GM18508 (cell line): ENCODE results near the gene PRKX.
A peak's percentile ranks its signal among the peaks of the same experiment; 100 is the strongest.
"Not testable (repeated sequence)": the region's sequence is repeated elsewhere in the genome, so short reads cannot be mapped to it uniquely, and the experiment has no call there.

ENCODE experiments used
- ATAC-seq: cut with Tn5 transposase; IDR thresholded peaks from one replicate; pipeline ENCODE4 v1.9.1; 2021; ENCODE audit warnings: moderate number of reproducible peaks; ENCODE audit not compliant: insufficient read depth, unreplicated experiment

The PRKX gene

DNA sequence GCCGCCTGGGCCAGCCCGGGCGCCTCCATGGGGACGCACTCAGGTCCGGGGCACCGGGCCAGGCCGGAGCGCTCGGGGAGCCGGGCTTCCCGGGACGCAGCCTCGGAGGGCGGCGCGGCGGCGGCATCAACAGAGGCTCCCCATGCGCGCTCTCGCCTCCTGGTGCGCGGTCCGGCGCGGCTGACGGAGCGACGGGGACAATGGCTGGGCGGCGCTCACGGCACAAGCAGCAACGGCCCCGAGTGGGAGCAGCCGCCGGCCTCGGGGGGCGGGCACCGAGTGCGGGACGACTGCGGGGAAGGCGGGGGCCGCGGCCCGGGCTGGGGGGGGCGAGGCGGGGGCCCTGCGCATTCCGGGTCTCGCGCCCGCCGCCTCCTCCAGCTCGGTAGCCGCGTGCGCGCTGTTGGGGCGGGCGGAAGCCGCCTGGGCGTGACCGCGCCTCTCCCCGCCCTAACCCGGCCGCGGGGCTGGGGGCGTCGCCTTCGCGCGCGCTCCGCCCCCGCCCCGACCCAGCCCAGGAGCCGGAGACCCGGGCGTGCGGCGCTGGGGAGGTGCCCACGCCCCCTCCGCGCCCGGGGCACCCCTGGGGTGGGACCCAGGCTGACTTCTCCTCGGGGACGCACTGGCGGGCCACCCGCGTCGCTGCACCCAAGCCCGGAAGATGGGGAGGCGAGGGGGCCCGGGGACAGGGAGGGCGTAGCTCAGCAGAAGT is at the start of gene PRKX:
Gene PRKX, minus strand, starts transcription at position 425 of the 712 bp plus-strand sequence. Its CDS starts 396 bp downstream, at position 29.
- peak; percentile 44 for ATAC-seq

DNA sequence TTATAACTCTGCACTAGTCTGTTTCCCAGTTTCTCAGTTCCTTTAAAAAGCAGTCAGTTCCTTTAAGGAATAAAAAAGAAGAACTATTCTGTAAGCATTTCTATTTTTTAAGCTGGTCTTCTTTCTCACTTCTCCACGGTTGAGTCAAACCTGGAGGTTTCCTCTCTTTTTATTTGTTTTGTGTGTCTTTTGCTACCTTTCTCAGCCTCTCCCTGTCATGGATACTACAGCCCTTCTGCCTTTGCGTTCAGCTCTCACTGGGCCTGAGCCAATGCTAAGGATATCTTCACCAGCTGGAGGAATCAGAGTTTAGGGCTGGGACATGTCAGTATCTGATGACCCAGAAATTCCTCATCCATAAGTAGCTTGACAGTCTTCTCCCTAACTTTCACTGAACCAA is 49.7 kb upstream of the PRKX start:
- no peak for ATAC-seq

DNA sequence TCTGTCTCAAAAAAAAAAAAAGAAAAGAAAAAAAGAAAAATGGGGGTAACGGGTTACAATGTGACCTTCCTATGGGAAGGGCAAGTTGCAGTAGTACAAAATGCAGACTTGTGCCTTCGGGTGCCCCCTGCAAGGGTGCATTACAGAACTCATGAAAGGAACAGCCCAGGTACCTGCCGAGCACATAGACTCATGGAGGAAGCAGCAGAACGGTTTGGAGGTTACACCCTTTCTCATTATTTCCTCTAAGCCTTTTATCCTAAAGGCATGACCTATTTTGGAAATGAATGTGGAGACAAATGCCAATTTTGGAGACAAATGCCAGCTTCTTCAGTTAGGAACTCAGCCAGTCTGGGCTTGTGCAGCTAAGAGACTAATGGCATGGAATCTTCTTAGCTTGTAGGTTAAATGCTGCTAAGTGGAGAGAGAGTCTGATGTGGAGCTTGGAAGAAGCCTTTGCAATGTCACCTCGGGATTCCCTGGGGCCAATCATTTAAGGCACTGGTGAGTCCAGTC is 44.1 kb upstream of the PRKX start:
- no peak for ATAC-seq

DNA sequence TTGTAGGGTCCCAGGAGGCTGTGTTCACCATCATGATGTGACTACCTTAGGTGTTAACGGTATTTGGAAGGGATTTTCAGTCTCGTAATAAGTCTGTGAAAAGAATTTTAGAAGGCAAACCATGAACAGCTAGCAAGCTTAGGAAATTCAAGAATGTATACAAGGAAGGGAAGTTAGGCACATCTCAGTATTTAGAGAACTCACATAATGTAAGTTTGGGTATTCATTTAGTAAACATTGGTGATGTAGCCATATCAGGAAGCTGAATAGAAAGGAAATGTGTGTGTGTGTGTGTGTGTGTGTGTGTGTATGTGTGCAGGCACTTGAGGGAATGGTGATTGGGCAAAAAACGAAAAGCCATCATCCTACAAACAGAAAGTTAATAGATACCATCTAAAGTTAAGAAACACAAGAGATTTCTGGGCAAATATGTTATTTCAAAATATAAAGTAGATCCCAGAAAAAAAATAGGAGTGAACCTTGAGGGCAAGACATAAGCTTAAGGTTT is 34.7 kb upstream of the PRKX start:
- no peak for ATAC-seq

DNA sequence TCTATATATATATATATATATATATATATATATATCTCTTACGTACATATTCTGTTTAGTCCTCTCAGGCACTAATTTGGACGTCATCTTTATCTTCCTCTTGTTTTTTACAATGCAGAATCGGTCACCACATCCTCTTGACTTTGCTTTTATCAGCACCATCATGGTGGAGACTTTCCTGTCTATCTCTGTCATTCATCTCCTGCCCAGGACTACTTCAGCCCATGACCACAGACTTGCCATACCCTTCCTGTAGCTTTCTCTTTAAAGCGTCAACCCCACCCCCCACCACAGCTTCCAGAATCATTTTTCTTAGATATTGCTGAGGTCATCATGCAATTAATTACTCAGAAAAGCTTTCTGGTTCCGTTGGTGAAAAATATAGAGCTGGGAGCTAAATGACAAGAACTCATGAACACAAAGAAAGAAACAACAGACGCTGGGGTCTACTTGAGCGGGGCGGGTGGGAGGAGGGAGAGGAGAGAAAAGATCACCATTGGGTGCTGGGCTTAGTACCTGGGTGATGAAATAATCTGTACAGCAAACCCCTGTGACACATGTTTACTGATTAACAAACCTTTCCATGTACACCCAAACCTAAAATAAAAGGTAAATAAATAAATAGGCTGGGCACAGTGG is 30.5 kb upstream of the PRKX start:
- ATAC-seq: no peak

DNA sequence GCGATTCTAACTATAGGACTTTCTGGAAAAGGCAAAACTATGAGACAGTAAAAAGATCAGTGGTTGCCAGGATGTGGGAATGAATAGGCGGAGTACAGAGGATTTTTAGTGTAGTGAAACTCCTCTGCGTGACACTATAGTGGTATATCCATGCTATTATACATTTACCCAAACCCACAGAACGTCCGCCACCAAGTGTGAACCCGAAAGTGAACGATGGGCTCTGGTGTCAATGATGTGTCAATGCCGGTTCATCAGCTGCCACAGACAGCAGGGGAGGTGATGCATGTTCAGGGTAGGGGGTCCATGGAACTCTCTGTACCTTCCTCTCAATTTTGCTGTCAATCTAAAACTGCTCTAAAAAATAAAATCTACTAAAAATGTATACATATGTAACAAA is 27.5 kb upstream of the PRKX start:
- ATAC-seq: not testable (repeated sequence)

DNA sequence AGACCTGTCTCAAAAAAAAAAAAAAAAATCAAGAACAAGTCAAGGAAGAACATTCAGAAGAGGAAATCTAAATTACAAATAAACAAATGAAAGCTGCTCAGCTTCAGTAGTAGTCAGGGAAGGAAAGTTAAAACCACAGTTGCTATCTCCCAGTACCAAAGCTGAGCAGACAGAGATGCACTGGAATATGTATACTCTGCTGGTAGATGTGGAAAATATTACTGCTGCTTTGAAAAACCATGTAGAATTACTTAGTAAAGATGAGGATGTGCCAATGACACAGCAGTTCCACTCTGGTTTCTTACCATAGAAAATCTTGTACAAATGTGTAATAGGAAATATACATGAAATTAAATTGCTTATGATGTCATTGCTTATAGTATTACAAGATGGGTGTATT is 25.1 kb upstream of the PRKX start:
- ATAC-seq: no peak

DNA sequence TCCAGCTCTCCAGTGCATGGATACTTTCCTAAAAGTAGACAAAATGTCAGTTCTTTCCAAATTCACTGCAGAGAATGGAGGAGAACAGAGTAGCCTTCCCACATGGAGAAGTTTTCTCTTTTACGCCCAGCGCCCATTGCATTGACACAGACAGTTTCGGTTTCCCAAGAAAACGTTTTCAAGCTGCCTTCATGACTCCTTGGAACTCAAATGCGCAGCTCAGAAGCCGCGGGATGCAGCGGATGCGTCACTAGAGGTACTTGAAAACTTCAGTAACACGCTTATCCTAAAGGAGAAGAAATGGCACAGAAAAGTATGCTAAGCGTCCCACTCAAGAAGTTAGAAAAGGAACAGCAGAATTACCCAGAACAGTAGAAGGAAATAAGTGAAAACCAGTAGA is 23.1 kb upstream of the PRKX start:
- not testable (repeated sequence) for ATAC-seq

DNA sequence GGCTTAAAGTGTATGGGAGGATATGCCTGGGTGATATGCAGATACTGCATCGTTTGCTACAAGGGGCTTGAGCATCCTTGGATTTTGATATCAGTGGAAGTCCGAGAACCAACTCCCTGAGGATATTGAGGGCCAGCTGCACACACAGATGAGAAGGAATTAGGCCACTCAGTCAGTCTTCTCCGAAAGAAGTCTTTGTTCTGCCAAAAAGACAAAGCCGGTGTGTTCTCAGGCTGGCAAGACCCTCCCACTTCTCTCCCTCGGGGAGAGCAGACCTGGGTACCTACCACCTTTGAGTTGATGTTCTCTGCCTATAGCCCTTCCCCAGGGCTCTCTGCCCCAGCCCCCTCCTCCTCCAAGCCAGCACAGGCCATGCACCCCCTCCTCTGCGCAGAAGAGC is 22.4 kb upstream of the PRKX start:
- not testable (repeated sequence) for ATAC-seq

DNA sequence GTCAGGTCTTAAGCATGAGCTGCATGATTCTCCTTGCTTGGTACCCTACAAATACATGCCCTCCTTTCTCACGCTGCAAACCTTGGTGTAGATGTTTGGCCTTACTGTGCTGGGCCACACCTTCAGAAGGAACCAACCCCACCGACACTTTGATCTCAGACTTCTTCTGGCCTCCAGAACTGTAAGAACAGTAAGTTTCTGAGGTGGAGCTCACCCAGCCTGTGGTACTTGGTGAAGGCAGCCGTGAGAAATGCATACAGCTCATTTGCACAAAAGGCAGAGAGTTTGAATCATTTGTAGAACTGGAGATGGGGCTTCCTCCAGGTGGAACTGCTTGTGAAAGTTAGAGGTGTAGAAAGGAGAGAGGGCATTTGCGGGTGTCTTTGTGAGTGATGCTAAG is 21.0 kb upstream of the PRKX start:
- ATAC-seq: not testable (repeated sequence)

DNA sequence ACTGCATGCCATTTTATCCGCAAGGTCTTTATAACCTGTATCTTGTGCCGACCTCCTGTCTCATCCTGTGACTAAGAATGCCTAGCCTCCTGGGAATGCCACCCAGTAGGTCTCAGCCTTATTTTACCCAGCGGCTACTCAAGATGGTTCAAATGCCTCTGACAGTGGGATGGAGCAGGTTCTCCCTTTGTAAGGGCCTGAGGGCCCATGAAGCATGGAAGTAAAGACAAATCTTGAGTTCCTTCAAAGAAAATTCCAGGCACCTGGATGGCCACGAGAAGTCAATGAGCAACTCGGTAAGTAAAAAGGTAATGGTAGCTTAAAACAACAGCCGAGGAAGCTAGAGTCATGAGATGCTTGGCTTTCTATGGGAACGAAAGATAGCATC is 19.6 kb upstream of the PRKX start:
- ATAC-seq: no peak

DNA sequence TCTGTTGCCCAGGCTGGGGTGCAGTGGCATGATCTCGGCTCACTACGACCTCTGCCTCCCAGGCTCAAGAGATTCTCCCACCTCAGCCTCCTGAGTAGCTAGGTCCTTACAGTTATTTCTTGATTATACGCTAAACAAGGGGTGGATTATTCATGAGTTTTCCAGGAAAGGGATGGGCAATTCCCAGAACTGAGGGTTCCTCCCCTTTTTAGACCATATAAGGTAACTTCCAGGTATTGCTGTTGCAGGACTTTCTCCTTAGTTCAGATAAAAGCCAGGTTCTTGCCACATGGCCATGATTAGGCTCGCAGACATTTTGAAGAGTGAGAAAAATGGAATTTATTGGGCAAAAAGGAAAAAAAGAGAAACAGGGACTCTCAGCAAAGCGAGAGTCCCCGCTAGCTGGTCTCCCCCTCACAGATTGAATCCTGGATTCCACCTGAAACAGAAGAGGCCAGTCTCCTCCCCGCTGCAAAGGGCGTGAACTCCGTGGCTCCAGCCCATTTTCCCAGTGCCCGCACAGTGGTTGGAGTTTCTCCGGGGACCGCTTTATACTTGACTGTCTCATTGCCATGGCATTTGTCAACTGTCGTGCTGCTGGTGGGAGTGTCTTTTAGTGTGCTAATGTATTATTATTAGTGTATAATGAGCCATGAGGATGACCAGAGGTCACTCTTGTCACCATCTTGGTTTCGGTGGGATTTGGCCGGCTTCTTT is 19.0 kb upstream of the PRKX start:
- not testable (repeated sequence) for ATAC-seq

DNA sequence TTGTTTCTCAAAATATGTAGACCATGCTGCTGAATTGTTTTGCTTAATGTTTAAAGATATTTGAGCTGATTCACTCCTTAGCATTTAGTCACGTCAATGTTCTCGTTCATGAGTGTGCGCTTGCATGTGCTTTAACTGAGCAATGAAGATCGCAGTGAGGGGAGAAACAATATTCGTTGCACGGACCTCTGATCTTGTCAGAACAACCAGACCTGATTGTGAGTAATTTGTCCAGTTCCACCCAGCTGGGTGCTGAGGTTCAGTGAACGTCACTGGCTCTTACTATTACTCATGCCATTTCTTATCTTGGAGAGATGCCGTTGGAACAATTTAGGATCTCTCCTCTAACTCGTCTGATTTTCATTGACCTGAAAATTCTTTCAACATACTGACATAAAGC is 15.0 kb upstream of the PRKX start:
- ATAC-seq: no peak

DNA sequence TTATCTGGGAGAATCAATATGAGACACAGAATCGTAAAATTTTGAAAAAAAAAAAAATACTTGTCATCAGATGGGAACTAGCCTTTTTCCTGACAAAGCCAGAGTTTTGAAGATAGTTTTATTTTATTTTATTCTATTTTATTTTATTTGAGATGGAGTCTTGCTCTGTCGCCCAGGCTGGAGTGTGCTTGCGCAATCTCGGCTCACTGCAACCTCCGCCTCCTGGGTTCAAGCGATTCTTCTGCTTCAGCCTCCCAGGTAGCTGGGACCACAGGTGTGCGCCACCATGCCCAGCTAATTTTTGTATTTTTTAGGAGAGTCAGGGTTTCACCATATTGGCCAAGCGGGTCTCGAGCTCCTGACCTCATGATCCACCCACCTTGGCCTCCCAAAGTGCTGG is 10.0 kb upstream of the PRKX start:
- not testable (repeated sequence) for ATAC-seq

DNA sequence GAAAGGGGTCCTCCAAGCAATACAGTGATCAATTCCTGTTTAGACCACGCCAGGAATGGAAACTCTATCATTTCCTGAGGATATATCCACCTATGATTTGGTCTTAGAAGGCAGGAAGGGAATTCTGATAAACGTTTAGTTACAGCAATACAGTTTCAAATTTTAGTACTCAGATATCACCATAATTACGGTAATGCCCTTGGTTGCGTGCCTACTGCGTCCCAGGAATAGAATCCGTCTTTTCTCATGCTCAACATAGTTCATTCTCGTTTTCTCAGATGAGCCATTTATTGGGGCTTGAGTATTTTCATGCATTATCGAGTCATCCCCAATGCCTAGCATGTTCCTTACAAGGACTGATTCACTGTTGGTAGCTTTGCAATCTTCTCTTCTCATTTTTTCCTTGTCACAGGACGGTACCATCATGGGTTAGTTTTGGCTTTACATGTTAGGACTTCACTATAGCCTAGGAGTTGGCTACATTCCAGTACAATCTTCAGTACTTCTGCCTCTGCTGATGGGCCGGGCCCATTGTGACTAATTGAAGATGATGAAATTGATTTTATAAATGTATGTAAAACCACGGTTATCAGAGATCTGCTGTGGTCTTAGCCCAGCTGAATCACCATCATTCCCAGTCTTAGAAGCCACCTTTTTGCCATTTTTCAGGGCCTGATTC is 4.4 kb upstream of the PRKX start:
- ATAC-seq: no peak

DNA sequence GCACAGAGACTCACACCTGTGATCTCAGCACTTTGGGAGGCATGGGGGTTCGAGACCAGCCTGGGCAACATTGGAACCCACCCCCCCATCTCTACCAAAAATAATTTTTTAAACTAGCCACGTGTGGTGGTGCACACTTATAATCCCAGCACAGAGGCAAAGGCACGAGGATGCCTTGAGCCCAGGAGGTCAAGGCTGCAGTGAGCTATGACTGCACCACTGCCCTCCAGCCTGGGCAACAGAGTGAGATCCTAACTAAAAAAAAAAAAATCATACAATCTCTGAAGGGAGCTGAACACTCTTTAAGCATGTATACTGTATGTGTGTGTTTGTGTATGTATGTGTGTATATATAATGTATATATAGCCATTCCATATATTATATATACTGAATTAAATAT is 2.5 kb upstream of the PRKX start:
- ATAC-seq: no peak

DNA sequence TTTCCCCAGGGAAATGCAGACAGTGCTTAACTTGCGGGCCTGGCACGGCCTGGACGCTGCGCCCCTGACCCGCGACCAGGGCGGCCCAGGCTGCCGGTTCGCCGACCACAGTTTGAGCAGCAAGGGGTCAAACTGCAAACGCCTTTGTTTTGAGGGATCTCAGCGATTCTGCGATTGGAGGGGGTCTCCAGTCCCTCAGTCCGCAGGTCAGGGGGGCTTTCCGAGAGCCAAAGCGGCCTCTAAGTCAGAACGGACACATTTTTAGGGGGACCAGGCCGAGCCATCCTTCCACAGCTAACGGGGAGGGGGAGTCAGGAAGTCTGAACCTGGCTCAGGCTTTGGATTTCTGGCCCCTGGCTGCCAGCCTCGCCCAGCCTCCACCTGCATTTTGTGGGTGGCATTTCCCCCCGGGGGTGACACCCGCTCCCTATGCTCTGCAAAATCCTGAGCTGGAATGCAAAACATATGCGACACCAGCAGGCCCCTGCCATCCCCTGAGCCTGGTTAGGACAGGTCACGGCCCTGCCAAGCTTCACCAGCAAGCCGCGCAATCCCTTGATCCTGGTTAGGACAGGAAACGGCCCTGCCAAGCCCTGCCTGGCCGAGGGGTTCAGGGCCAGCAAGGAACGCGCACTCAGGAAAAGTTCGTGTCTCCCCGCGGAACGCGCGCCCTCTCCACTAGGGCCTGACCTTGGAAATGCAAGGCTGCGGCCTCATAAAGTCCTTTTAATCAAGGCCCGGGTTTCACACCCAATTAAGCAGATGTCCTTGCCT is 1.4 kb upstream of the PRKX start:
- ATAC-seq: not testable (repeated sequence)

DNA sequence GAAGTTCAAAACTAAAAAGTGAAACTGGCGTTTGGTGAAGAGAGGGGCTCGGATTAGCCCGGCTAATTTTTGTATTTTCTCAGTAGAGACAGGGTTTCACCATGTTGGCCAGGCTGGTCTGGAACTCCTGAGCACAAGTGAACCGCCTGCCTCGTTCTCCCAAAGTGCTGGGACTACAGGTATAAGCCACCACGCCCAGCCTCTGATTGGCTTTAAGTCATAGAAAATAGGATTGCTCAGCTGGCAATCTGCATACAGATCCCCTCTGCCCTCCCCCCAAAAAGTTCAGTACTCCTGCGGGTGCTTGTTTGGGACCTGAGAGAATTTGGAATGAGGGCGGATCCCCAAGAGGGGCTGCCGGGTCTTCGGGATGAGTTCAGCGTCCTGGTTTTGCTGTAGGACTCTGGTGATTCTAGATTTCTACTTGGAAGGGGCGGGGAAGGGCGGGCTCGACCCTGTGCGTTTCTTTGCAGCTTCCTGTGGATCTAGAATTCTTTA is 537 bp upstream of the PRKX start:
- ATAC-seq: no peak

DNA sequence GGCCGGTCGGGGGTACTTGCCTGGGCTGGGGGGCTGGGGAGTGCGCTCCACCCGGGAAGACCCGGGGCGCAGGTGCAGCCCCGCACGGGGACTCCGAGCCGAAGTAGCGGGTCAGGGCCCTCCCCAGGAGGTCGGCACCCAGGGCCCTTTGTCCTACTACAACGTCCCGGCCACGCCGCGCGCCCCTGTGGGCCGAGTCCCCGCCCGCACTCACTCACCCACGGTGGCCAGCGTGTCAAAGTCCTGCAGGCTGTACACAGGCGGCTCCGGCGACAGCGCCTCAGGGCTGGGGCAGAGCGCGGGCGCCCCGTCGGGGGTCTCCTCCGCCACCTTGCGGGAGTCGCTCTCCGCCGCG is 602 bp downstream of the PRKX start:
- ATAC-seq: peak; percentile 11
